Right forelimb (tissue), 1 donor: ENCODE data around the gene PSTPIP1.

Source experiments
- DNase-seq: peaks from one replicate; pipeline ENCODE4 v3.0.0-alpha.2; 2018

PSTPIP1 gene

GRCh38 chr15:76979331-76979925, 15.5 kb upstream of the PSTPIP1 start:
- DNase-seq: peak; percentile 22

GRCh38 chr15:76979996-76980520, 14.9 kb upstream of the PSTPIP1 start:
- DNase-seq: peak; percentile 17

DNA sequence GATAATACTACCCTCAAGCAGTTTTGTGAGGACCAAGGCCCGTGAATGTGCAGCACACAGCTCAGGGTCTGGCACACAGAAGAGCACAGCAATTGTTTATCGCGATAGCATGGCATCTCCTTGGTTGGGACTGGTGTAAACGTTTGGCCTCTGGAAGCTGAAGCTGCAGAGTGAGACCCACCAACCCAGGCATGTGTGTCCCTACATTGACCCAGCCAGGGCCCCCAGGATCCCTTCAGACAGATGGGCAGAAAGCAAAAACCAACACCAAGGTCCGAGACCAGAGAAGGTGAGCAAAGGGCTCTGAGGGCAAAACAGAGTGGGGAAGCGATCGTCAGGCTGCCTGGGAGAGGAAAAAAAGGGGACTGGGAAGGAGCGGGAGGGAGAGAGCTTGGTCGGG, 12.6 kb upstream of the PSTPIP1 start:
- peak; percentile 23 for DNase-seq

GRCh38 chr15:76982756-76983155, 12.2 kb upstream of the PSTPIP1 start:
- peak; percentile 33 for DNase-seq

GRCh38 chr15:76983590-76984375, 11.1 kb upstream of the PSTPIP1 start:
- peak; percentile 33 for DNase-seq

GRCh38 chr15:76986743-76987142, 8.2 kb upstream of the PSTPIP1 start:
- no peak for DNase-seq

DNA sequence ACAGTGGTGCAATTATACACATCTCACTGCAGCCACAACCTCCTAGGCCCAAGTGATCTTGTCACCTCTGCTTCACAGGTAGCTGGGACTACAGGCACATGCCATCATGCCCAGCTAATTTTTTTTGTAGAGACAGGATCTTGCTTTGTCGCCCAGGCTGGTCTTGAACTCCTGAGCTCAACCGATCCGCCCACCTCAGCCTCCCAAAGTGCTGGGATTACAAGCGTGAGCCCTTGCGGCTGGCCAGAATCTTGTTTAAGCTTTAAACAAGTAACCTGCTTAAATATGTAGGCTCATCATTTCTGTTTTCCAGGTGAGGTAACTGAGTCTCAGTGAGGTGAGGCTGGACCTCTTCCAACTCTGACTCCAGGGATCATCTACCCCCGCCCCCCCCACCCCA, 7.7 kb upstream of the PSTPIP1 start:
- DNase-seq: no peak

GRCh38 chr15:76987896-76988860, 6.7 kb upstream of the PSTPIP1 start:
- DNase-seq: no peak

DNA sequence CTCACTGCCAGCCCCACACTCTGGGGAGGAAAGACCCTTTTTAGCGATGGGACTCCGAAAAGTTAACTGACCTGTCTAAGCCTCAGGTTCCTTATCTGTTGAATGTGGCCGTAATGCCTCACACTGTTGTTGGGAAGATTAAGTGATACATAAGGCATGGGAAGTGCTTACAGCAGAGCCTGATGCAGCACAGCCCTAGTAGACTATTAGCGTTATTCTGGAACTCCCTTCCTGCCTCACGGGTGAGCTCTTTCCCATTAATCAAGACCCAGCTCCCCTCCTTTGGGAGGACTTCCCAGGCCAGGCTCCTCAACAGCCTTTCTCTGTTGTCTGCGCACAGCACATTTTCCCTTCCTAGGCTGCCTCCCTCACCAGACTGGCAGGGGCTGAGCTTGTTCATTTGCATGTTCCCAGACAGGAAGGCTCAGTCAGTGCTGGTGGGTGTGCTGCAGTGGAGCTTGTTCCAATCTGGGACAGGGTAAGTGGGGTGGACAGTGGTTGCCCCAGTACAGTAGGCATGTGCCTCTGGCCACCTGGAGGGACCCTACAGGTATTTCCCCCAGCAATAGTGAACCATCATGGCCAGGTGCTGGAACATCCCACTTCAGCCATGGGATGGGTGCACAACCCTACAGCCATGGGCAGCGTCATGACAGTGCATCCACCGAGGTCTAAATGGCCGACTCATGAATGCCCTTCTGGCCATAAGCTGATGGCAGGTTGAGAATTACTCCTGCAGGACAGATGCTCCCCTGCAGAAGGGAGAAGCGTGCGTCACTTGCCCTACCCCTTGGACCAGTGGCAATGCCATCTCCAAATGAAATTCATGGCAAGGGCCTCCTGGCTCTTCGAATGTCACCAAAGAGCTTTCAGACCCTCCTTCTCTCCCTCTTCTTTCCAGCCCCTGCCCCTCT, 5.8 kb upstream of the PSTPIP1 start:
- DNase-seq: no peak

- DNase-seq: peak; percentile 40
These were observed 3.9 kb upstream of the PSTPIP1 start for GRCh38 chr15:76991048-76991447.

DNA sequence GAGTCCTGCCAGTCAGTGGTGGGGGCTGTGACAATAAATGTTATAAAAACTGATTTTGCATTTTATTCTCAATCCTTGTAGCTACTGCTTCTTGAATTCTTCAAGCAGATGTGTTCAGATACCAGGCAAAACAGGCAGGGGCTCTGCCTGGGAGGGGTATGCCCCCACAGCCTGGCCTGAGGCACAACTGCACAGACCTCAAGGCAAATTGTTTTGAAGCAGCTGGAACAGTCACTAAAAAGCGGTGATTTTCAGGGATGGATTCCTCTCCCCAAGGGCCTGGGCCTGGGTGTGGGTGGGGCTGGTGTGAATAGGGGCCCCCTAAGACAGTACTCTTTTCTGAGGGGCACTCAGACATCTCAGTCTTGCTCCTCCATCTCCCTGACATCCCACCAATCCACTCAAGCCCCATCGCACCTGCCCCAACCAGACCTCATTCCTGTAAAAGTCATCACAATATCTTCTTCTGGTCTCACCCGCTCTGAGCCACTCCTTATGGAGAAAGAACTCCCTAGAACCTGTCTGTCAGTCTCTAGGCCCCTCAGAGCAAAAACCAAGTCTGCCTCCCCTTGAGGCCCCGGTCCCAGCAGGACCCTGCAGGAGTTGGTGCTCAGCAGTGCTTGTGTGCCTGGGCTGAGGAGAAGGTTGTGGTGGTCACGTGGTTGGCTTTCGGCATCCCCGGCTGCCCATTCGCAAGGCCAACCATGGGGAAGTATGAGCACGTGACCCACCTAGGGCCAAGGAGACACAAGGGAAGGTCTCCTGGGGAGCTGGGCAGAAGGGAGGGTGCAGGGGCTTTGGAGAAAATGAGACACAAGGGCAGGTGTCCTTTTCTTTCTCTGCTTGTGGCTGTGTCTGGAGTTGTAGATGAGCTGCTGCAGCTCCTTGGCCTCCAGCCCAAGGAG, 2.9 kb upstream of the PSTPIP1 start:
- DNase-seq: peak; percentile 42

DNA sequence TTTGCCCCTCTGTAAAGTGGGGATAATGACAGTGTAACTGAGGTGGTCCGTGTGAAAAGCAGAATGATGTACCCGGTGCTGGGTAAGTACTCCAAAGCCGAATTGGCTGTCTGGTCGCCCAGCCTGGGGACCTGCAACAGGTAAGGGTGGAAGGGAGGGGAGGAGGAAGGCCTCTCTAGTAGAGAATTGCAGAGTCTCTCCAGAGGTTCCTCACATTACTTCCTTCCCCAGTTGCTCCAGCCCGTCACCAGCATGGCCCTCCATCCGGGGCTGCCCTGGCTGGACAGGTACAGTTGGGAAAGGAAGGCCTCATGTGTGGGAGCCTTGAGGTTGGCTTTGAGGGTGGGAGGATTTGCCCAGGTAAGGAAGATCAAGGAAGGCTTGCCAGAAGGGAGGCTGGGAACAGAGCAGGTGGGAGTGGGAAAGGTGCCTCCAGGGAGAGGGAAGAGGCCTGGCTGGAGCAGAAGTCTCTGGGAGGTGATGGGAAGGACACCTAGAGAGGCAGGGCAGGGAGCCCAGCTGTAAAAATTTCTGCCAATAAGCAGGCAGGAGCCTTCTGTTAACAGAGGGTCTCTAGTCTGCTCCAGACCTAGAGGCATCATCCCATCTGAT, 1.7 kb upstream of the PSTPIP1 start:
- DNase-seq: peak; percentile 34

DNA sequence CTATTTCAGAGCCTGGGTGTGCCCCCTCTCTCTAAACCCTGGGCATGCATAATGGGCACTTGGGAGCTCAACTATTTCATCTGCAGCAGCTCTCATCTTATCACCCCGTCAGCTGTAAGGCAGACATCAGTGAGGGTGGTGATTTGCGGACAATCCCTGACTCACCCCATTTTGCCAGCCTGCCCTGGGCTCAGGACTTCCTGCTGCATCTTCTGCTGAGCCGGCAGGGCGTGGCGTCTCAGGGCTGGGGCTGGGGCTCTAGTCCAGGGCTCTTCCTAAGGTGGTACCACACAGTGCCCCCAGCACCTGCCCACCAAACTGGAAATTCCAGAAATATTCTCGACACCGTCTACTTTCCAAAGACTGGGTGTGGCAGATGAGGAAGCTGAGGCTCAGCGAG, 925 bp upstream of the PSTPIP1 start:
- peak; percentile 39 for DNase-seq

GRCh38 chr15:76994496-76994895, 430 bp upstream of the PSTPIP1 start:
- peak; percentile 6 for DNase-seq

GRCh38 chr15:76996076-76996525, 1.2 kb downstream of the PSTPIP1 start:
- DNase-seq: no peak

DNA sequence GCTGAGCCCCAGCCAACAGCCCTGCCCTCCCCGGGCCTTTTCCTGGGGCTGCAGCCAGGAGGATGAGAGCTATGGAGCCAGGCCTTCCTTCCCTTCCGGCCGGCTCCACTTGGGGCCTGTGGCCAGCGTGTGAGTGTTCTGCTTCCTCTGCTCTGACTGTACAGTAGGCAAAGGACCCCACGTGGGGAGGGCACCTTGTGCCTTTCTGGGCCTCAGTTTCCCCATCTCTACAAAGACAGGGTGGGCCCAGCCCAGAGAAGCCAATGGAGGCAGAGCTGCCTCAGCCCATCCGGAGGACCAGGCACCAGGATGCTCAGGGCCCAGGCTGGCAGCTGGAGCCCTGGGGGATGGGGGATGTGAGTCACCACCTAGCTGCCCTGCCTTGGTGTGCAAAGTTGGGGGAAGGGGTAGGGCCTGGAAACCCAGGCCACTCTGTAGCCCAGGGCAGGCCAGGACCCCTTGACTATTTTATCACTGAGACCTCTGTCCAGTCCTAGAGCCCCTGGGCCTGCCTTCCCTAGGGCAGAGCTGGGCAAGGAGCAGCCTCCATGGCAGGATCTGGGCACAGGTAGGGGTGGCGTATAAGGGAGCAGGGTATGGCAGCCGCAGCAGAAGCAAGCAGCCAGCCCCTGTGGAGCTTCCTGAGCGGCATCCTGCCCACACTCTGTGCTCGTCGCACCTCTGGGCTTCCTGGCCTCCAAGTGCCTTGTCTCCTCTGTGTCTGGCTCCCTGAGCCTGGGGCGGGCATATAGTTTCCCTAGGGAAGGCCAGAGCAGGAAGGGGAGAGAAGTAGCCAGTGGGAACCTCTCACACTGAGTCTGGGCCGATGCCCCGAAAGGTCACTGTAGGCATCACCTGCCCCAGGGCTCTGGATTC, 1.8 kb downstream of the PSTPIP1 start:
- peak; percentile 66 for DNase-seq

- no peak for DNase-seq
These were observed 3.8 kb downstream of the PSTPIP1 start for GRCh38 chr15:76998663-76999285.

DNA sequence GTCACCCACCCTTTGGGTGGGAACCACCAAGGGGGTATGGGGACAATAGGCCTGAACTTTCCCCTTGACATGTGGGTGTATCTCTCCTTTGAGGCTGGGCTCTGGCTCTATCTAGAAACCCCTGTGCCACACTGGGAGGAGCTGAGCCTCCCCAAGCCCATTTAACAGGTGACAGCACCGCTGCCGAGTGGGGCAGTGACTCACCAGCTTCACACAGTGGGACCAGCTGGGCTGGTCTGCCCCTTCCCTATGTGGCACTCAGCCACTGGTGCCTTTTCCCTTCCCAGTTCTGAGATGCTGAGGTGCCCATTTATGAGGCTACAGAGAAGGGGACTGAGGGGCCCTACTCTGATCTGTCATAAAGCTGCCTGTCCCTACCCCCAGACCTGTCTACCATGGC, 5.1 kb downstream of the PSTPIP1 start:
- DNase-seq: no peak

DNA sequence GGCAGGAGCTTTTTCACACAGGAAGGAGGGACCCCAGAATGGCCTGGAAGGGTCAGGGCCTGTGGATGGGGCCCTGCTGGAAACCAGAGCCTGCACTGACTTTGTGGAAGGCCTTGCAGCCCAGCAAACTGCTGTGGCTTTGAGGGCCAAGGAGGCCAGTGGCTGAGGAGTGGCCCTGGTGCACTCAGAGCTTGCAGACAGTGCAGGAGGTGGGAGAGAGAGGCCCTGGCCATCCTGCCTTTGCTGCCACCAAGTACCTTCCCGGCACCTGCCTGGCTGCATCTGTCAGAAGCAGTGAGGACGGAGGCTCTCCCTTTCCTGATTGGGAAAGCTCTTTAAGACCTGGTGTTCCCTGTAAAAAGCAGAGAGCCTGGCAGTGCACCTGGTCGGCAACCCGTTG, 6.4 kb downstream of the PSTPIP1 start:
- no peak for DNase-seq
